Peyer's patch (tissue), 4 donors: ENCODE measurements around the gene CHST8.

Experiments used
- POLR2A ChIP-seq, 2 donors: fragments of 450-650 bp; IDR thresholded peaks; one replicate each; pipeline ENCODE4 v1.5.1; 2017; ENCODE audit warnings: antibody characterized with exemption in 2 of 2, mild to moderate bottlenecking in 2 of 2, moderate library complexity in 2 of 2
- TF ChIP-seq, protein P1 (sequence below), 6 experiments: fragments of 450-650 bp in 4 of 6; fragments of 200-600 bp in 2 of 6; sonication (generic) in 1 of 6; IDR thresholded peaks; one replicate each; pipeline ENCODE4 v1.5.1; 2017 to 2019; ENCODE audit warnings: antibody characterized with exemption in 6 of 6, mild to moderate bottlenecking in 3 of 6, moderate library complexity in 1 of 6

DNA sequence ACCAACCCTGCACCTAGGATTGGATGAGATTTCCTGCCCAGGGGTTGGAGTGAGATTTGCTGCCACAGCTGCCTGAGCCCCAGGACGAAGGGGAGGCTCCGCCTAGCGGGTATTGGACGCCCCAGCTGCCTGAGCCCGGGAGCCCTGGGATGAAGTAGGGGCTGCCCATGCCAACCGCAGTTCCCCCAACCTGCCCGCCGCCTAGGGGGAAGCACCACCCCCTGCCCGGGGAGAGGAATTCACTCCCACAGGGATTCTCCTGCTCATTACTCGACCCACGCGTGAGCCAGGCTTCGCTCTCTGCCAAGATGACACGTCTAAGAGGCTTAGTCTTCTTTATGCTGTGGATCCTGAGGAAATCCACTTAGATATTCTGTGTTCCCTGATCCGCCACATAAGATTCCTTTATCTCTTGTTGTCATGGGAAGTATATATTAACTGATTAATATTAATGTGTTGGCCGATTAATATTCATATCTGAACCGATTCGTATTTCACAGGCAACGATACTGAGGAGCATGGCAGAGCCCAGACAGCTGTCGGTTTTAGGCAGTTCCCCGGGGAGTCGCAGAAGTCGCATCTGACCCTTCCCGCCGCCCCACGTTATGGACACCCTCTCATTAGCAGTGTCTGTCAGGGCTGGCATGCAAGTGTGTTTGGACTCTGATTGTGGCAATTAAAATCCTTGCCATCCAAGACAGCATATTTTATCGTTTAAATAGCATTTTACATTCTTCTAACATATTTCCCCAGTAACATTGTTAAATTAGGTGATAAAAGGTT, 130.5 kb downstream of the CHST8 start:
- TF ChIP-seq, protein P1, sequence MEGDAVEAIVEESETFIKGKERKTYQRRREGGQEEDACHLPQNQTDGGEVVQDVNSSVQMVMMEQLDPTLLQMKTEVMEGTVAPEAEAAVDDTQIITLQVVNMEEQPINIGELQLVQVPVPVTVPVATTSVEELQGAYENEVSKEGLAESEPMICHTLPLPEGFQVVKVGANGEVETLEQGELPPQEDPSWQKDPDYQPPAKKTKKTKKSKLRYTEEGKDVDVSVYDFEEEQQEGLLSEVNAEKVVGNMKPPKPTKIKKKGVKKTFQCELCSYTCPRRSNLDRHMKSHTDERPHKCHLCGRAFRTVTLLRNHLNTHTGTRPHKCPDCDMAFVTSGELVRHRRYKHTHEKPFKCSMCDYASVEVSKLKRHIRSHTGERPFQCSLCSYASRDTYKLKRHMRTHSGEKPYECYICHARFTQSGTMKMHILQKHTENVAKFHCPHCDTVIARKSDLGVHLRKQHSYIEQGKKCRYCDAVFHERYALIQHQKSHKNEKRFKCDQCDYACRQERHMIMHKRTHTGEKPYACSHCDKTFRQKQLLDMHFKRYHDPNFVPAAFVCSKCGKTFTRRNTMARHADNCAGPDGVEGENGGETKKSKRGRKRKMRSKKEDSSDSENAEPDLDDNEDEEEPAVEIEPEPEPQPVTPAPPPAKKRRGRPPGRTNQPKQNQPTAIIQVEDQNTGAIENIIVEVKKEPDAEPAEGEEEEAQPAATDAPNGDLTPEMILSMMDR (IDR thresholded peaks at IDR 0.05), result no peak
- no peak for TF ChIP-seq POLR2A (IDR thresholded peaks at IDR 0.05)
